CD4-positive, alpha-beta T cell treated with Interleukin-1 beta for 1 hour (primary cell): Measurements from ENCODE around the gene VOPP1.

Experiments
- DNase-seq, 2 donors: peaks; one replicate each; pipeline ENCODE4 v3.0.0-alpha.2; 2020 to 2022

The VOPP1 gene

DNA sequence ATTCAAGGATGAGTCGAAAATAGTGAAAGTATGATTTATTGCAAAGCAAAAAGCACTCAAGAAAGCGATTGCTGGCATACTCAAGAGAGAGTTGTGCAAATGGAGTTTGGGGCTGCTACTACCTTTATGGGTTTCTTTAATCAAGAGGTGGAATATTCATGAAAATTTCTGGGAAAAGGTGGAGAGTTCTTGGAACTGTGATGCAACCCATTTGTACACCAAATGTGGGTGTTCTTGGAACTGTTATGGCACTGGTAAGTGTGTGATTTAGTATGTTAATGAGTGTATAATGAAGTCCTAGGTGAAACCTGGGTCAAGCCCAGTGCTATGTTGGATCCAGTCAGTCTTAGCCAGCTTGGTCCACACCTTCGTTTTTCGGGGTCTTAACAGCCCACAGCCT lies 3.4 kb upstream of the VOPP1 start:
- no peak for DNase-seq

DNA sequence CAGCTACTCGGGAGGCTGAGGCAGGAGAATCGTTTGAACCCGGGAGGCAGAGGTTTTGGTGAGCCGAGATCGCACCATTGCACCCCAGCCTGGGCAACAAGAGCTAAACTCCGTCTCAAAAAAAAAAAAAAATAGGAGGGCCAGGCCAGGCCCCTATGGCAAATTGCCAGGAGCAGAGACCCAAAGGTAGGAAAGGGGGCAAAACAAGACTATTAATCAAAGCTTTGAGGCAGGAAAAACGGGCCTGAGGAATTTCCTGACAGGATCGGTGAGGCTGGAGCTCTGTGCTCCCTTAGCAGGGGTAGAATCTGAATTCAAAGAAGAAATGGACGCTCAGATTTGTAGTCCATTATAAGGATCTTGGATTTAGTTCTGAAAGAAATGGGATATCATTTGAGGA lies 2.8 kb upstream of the VOPP1 start:
- DNase-seq = no peak

DNA sequence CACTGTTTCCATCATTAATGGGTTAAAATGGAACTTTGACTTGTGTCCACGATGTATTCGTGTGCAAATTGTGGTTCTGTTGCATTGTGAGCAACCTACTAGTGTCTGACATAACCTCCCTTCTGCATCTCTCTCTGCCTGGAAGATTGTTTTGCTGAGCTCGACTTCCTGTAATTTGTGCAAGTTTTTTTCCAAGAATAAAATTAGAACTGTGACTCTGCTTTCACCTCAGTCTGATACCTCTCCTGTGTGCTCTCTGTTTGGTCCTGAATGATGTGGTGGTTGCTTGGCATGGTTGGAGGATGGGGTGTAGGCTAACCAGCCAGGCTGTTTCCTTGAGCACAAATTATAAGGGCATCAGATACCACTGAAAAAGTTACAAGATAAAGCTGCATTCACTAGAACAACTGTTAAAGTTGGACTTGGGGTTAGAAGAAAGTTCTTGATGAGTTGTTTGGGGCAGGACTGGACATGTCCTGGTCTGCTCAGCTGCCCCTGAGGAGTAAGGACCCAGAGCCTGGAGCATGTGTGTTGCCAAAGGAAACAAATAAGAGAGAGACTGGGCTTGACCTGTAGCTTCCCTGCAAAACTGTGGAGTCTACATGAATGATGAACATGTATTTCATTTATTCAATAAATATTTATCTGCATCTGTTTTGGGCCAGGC lies 1.9 kb upstream of the VOPP1 start:
- peak; percentile 32 to 48 for DNase-seq

DNA sequence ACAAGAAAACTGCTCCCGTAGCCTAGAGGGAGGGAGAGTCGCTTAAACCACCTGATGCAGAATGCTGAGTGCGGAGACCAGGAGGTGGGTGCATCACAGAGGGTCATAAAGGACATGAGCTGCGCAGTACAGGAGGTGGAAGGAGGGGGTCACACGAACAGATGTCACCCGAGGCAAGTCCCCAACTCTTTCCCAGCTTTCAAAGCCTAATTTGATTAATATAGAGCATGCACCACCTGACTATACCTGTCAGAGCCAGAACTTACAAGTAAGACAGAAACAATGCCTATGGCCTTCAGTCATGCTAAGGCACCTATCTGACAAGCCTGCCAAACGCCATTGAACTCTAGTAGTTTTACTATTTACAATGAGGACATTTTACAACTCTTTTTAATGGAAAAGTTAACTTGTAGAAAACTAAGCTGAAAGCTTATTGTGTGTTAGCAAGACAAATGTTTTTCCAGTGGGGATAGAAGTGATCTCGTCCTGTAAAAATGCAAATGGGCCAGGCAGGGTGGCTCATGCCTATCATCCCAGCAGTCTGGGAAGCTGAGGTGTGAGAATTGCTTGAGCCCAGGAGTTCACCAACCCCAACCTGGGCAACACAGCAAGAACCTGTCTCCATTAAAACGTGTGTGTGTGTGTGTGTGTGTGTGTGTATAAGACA lies 1.1 kb upstream of the VOPP1 start:
- no peak for DNase-seq

DNA sequence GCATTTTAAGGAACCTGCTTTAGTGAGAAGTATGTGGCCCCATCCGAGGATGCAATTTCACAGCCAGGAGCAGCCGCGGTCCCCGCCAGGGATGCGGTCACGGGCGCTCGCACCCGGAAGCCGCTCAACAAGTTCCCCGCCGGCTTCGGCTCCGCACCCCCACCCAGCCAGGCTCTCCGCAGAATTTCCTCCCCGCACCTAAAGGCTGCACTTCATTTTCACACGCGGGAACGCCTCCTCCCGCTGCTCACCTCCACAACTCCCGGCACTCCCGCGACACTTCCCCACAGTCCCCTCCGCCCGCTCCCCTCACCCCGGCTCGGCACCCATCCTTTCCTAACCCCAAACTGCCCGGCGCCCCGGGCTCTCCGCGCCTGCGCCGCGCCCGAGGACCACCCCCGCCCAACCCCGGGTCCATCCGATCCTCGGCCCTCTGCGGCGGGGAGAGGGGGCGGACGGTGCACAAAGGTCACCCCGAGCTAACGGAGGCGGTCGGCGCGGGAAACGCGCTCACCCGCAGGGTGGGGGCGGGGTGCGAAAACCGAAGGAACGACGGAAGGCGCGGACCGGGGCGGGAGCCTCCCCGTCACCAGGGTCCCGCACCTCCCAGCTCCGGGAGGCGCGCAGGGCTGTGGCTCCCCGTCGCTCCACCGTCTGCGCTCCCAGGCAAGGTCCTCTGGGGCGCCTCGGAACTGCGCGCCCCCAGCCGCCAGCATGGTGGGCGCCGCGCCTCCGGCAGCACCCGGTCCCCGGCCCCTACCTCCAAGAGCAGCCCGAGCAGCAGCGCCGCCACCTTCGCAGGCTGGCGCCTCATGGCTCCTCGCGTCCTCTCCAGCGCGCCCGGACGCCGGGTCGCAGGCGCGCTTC lies 558 bp downstream of the VOPP1 start:
- DNase-seq = peak; percentile 66 to 72

DNA sequence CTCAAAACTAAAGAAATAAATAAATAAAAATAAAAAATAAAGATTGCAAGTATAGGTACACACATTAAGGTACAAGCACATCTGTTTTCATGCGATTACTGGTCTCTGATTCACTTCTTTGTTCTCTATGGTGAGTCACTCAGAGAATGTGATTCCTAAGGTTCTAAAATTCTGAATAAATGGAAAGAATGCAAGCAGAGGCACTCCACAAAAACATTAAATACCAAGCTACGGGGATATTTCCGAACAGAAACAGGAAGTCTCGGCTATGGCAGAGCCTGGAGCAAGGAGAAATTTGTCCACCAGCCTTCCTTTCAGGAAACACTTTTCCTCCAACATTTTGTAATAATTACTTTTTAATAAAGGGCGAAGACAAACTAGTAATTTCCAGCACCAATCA lies 1.4 kb downstream of the VOPP1 start:
- DNase-seq = no peak

DNA sequence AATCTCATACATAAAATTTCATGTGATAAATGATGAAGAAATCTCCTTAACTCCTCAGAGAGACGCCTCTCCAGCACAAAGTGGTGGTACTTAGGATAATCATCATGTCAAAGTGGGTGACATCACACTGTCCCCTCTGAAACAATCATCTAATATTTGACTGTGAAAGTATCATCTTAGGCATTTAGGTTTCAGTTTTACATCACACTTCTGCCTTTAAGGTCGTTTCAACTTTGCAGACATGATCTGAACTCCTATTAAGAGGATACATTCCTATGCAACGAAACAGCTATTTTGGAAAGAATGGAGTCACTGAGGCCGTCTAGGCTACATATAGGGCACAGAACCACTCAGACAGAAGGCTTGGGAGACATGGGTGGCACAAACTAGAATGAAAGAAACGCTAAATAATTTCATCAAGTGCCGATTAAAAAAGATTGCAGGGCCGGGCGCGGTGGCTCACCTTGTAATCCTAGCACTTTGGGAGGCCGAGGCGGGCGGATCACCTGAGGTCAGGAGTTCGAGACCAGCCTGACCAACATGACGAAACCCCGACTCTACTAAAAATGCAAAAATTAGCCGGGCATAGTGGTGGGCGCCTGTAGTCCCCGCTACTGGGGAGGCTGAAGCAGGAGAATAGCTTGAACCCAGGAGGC lies 2.0 kb downstream of the VOPP1 start:
- peak in 1 of 2 donors; percentile 36 for DNase-seq

DNA sequence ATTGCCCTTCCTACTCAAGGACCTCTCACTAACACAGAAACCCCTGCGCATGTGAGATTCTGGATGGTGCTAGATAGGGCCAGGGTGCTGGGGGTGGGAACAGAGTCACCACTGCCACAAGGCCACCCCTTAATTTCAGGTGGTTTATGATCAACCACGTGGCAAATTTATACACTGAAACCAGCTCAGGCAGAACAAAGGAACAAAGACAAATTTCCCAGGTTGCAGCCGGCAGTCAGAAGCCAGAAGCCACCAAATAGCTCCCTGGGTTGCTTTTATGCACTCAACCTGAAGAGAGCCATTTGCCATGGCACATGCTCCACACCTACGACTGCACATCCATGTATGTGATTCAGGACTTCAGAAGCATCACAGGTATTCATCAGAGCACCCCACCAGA lies 2.5 kb downstream of the VOPP1 start:
- peak in 1 of 2 donors; percentile 51 for DNase-seq

DNA sequence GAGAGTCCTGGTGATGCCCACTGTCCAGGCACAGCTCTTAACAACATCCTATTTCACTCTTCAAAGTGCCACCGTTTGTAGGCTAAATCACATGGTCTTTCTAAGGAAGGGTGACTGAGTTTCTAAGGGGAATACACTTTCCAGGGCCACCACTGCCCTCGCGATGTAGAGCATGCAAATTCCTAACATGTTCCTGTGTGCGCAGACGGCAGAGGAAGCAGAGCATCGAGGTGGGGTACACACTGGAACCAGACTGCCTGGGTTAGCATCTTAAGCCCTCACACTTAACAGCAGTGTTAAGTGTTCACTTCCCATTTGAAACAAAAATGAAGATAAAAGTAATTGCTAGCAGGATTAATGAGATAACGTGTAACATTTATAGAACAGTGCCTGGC lies 3.0 kb downstream of the VOPP1 start:
- DNase-seq = no peak

DNA sequence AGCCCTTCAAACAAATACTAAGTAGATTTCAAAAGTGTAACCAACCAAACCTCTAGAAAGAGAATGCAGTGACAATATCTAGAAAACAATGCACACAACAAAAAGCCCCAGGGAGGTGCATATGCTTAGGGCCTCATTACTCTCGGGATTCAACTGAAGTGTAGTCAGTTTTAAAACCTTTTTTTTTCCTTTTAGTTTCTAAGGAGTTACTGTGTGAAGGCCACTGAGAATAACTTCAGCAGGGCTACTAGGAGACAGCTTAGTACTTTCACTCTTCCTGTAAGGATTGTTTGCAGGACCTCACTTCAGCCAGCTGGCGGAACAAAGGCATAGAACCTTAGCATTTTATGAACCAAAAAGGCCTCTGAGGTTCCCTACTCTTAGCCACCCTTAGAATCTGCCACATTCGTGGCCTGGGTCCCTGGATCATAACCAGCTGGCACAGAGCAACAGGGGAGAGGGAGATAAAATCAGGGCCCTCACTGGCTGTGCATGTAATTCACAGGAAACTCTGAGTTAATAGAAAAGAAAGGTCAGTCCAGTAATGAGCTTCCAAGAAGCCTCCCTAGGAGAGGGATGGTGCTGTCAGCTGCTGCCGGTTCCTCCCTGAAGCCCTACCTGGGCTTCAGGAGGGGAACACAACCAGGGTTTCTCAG lies 3.6 kb downstream of the VOPP1 start:
- no peak for DNase-seq

DNA sequence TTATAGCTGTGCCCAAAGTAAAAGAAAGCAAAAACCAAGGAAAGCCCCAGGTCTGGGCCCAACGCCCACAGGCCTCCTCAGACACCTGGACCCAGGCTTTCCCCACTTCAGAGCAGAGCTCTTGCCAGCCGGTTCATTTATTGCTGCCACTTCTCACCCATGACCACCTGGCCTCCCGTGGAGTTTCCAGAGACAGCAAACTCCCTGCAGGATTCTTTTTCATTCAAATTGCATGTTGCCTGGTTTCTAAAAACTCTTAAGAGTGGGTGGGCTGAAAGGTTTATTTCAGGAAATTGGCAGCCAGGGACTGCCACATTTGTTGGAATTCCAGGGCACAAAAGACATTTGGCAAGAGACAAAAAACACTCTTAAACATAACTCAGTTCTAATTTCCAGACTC lies 4.7 kb downstream of the VOPP1 start:
- no peak for DNase-seq

DNA sequence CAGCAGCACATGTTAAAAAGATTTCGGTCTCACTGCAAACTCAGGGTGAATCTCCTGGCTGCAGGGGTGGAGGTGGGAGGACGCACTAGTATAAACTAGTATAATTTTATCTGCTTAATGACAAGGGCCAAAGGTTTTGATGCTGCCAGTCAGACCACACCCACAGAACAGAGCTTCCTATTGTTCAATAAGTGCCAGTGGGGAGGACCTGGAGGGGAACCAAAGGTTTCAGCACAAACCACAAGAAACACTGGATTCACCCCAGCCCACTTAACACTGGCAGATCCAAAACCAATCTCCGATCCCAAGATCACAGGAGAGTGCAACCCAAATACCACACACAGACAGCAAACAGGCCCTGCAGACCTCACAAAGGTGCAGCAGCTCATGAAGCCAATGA lies 6.6 kb downstream of the VOPP1 start:
- DNase-seq = no peak

DNA sequence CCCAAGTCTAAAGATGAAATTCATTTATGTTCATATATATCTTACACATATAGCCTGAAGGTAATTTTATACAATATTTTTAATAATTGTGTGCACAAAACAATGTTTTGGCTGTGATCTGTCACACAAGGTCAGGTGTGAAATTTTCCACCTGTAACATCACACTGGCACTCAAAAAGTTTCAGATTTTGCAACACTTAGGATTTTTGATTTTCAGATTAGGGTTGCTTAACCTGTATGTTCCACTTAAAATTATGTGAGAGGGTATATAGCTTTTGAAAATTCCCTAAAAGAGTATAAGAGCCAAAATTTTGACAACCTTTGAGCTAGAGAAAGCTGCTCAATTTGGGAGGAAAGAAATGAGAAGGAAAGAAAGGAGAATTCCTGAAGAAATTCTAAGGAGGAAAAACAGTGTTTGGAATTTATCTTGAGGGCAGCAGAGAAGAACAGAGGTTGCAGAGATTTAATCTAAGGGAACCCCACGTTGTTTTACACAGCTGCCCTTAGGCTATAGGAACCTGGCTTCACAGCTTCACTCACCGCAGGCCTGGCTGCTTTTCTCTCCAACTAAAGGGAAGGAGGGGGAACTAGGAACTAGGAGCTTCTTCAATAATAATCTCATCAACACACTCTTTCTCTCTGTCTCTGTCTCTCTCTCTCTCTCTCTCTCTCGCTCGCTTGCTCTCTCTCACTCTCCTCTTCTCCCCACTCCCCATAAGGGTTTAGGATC lies 8.5 kb downstream of the VOPP1 start:
- no peak for DNase-seq

DNA sequence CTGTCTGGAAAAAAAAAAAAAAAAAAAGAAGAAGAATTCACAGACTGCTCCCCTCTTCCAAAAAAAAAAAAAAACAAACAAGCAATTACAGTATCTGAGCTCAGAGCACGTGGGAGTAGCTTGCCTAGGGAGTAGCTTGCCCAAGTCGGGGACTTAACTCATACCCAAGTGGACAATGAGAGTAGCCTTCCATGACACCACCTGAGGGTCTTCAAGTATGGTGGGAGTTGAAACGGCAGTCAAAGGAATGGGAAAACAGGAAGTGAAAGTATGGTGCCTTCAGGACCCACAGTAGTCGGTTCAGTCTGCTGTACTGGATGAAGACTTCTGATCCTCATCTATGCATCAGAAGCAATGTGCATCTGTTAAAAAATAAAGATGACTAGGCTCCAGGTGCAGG lies 10.6 kb downstream of the VOPP1 start:
- no peak for DNase-seq

DNA sequence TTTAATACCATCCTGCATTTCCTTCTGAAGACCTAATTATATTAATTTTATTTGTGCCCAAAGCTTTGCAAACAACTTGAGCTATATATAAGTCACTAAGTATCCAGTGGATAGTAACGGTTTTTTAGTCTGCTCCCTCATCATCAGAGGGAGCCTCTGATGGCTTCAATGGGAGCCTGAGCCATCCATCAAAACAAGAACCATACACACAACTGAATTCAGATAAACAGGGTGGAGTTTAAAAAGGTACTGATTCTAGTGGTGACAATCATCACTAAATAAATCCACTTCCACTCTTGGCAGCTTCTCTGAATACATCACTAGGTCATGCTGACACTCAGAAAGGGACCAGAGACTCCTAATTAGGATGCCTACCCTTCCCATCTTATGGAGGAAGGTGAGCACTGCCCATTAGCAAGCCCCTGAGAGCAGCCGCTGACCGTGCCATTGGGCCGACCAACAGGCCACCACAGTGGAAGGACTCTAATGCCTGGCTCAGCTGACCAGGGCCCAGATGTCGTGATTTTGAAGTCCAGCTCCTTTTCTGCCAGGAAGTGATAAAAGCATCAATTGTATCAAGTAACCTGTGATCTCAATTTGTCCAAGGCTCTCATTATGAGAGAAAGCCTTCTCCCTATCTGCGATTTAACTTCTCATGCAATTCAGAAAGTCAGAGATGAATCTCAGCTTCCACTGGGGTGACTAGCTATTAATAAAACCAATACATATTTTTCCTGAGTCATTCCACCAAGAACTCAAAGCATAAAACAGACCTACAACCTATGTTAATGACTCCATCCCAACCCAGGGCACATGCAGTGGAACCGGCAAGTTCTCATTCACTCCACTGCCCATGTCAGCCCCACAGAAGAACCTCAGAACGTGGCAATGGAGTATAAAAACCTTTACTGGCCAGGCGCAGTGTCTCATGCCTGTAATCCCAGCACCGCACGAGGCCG lies 13.1 kb downstream of the VOPP1 start:
- no peak for DNase-seq

DNA sequence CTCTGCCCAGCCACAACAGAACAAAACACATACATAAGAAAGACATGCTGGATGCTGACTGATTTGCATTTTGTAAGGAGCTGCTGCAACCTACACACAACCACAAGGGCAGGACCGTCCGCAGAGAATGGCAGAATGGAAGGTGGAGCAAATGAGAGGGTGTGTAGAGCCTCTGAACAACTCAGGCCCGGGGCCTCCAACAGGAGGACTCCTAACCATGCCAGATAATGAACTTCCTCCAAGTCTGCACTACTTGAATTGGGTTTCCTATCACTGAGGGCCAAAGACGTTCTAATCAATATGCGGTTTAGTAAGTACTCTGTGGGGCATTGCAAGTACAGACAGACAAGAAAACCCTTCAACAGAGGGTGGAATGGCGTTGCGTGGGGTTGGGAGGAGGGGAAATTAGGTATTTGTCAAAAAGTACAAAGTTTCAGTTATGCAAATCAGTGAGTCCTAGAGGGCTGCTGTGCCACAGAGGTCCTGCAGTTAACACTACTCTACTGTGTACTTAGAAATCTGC lies 14.6 kb downstream of the VOPP1 start:
- no peak for DNase-seq

DNA sequence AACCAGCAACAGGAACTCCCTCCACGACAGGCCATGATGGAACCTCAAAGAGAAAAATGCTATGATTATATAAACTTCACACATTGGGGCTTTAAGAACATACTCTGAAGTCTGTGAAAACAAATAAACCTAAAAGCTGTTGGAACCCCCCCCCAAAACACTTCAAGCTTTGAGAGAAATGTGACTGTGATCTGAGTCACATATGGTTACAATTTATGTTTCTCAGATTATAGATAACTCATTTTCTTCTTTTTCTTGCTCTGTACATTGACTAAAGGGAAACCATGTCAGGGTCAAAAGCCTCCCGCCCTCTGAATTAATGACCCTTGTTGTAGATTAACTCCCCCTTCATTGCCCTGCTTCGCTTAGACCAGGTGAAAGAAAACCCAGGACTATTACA lies 15.8 kb downstream of the VOPP1 start:
- DNase-seq = no peak

DNA sequence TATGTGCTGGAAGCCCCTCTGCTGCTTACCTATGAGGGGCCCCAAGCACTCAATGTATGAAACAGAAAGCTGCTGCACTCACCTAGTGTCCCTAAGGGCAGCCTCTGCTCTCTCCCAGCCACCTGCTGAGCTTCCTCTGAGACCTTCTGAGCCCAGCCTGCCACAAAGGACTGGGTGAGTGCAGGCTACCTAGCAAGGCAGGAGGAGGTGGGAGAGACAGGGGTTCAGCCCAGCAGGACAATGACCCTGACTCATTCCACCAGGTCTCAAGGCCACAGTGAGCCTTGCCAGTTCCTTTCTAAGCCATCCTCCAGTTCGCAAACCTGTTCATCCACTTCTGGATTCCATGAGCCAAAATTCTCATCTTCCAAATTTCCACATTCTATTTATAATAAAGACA lies 16.3 kb downstream of the VOPP1 start:
- DNase-seq = no peak

DNA sequence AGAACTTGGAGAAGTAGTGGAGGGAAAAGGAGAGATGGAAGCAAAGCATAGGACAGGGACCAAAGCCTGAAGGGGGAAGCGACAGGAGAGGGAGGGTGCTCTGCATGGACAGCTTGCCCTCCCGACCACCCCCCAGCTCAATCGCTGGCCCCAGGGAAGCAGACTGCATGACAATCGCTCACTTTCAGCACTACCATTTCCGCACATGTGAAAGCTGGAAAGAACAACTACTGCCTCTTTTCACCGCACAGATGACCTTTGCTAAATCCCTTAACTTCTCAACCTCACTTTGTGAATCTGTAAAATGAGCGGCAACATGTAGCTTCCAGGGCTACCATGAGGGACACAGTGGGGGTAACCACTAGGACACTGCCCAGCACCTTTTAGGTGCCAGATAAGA lies 17.1 kb downstream of the VOPP1 start:
- no peak for DNase-seq

DNA sequence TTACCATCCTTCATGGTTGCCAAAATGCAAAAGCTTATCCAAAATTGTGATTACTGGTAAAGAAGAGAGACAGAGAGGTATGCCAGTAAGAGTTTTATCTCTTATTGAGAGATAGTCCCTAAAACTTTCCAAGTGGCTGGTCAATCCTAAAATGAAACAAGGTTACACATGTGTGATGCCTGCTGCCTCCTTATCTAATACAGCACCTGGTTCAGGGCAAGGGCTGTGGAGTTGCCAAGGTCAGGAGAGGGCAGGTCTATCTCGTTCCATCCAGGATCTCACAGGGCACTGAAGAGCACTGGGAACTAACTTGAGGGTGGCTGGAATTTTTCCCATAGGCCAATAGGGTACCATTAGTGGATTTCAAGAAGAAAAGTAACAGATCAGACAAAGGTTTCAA lies 18.3 kb downstream of the VOPP1 start:
- DNase-seq = no peak

DNA sequence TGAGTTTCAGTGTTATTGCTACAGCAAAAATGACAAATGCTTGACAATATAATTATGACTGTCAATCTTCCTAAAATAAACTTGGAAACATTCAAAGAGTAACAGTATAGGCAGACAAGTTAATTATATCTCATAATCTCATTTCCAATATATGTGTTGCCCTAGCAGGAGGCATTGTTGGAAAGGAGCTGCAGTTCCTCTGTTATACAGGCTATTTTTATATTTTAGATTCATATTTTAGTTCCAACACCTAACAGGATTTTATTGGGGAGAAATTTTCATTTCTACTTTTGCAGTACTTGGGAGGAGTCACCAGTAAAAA lies 19.3 kb downstream of the VOPP1 start:
- no peak for DNase-seq
